Measurements from ENCODE around the gene SNURF.
"Not testable (repeated sequence)": the region's sequence is repeated elsewhere in the genome, so short reads cannot be mapped to it uniquely, and the experiment has no call there.

The SNURF gene, protein sequence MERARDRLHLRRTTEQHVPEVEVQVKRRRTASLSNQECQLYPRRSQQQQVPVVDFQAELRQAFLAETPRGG

GRCh38 chr15:24954783-24955530, at the start of gene SNURF, which contains the start of gene SNRPN:
Gene SNURF, plus strand, starts transcription at chr15:24954987. Its CDS starts 62 bp downstream, at chr15:24955049.
Gene SNRPN, plus strand, starts transcription at chr15:24954987. Its CDS starts 19,467 bp downstream, at chr15:24974454.
- peak; percentile 82 for DNase-seq

DNA sequence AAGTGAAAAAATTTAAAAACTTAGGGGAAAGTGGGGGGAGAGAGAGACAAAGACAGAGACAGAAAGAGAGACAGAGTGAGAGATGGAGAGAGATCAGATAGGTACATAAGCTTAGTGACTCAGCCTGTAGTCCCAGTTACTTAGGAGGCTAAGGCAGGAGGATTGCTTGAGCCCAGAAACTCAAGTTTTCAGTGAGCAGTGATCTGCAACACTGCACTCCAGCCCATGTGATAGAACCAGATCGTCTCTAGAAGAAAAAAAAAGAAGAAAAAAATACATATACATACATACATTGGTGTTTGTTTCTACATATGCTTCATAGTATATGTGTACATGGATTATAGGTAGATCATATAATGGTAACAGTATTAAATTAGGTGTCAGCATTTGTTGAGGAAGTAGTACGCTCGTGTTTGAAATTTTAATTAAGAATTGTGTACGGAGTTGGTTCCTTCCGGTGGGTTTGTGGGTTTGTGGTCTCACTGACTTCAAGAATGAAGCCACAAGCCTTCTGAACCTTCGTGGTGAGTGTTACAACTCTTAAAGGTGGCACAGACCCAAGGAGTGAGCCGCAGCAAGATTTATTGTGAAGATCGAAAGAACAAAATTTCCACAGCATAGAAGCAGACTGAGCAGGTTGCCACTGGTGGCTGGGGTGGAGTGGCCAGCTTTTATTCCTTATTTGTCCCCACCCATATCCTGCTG, 38.3 kb upstream of the SNURF start:
- DNase-seq, result no peak

- no peak for DNase-seq
Observed at GRCh38 chr15:24917431-24917830, 37.4 kb upstream of the SNURF start.

- no peak for DNase-seq
Observed at GRCh38 chr15:24919446-24919845, 35.3 kb upstream of the SNURF start.

GRCh38 chr15:24922781-24923180, 32.0 kb upstream of the SNURF start:
- not testable (repeated sequence) for DNase-seq

DNA sequence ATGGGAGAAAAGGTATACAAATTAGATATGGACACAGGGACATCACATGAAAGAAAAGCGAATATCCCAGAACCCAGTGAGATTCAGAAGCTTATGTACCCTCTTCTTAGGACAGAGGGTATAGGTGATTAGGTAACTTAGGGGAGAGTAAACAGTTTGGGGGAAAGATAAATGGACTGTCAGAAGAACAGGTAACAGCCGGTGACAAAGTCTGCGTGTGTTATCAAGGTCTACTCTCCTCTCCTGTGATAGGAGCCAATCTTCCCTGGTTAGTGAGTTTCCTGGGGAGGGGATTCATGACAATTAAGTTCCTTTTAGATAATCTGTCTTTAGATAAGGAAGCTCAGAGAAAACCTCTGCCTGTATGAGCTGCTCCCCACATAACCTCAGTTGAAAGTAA, 30.6 kb upstream of the SNURF start:
- DNase-seq, result no peak

DNA sequence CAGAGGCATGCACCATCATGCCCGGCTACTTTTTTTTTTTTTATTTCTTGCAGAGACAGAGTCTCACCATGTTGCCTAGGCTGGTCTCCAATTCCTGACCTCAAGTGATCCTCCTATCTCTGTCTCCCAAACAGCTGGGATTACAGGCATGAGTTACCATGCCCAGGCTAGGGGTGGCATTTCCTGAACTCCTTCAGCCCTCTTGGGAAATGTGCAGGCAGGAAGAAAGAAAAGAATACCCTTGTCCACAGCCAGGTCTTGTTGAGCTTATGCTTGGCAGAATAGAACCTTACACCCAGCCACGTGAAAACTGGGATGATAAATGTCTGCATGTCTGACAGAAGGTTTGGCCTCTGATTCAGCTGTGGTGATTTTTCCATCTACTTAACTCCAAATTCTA, 30.2 kb upstream of the SNURF start:
- no peak for DNase-seq

DNA sequence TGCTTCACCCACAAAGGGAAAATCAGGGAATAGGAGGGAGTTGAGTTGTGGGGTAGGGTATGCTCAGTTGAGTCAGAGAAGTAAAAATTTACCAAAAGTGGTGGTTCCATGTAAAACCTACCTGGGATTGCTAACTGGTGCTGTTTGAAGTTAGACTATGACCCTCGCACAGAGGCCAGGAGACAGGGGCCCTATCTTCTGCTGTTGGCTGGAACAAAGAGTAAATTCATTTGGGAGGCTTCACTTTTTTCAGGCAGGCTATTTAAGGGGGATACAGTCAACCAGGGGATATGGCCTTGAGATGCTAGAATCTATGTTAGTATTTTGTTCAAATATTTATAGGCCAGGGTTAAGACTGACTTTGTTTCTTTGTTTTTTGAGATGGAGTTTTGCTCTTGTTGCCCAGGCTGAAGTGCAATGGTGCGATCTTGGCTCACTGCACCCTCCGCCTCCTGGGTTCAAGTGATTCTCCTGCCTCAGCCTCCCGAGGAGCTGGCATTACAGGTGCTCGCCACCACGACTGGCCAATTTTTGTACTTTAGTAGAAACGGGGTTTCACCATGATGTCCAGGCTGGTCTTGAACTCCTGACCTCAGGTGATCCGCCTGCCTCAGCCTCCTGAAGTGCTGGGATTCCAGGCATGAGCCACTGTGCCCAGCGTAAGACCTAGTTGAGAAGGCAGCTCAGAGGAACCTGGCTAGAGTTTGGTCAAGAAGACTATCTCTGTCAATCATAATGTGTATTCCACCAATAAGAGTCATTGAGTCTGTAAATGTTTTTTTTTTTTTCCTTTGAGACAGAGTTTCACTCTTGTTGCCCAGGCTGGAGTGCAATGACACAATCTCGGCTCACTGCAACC, 22.7 kb upstream of the SNURF start:
- DNase-seq, result not testable (repeated sequence)

GRCh38 chr15:24933716-24934115, 21.1 kb upstream of the SNURF start:
- DNase-seq, result no peak

GRCh38 chr15:24938224-24938623, 16.6 kb upstream of the SNURF start:
- DNase-seq, result not testable (repeated sequence)

- no peak for DNase-seq
Observed at GRCh38 chr15:24940236-24940635, 14.6 kb upstream of the SNURF start.

DNA sequence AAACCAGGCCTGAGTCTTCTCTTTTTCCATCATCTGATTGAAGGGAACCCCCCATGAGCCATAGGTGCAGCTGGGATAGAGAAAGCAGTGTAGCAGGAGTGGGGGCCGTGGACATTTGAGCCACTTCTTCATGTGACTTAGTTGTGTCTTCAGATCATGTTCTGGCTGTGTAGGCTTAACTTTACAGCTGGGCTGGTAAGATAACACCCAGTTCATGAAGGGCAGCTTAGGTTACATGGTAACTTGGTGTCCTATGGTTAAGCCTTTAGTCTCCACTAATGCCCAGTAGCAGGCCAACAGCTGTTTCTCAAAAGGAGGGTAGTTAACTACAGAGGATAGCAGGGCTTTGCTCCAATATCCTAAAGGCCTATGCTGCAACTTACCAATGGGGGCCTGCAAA, 11.4 kb upstream of the SNURF start:
- no peak for DNase-seq

GRCh38 chr15:24944954-24945353, 9.8 kb upstream of the SNURF start:
- no peak for DNase-seq

GRCh38 chr15:24945711-24946110, 9.1 kb upstream of the SNURF start:
- DNase-seq, result no peak

DNA sequence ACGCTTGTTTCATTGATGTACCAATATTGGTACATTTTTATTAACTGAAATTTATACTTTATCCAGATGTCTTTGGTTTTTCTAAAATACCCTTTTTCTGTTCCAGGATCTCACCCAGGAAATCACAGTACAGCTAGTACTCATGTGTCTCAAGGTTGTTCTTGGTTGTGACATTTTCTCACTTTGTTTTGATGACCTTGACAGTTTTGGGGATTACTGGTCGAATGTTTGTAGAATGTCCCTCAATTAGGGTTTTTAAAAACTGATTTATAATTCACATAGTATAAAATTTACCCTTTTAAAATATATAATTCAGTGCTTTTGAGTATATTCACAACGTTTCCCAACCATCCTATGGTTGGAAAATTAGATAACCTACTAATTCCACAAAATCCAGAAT, 6.3 kb upstream of the SNURF start:
- DNase-seq, result no peak

GRCh38 chr15:24955531-24955921, 739 bp downstream of the SNURF start:
- peak; percentile 27 for DNase-seq

DNA sequence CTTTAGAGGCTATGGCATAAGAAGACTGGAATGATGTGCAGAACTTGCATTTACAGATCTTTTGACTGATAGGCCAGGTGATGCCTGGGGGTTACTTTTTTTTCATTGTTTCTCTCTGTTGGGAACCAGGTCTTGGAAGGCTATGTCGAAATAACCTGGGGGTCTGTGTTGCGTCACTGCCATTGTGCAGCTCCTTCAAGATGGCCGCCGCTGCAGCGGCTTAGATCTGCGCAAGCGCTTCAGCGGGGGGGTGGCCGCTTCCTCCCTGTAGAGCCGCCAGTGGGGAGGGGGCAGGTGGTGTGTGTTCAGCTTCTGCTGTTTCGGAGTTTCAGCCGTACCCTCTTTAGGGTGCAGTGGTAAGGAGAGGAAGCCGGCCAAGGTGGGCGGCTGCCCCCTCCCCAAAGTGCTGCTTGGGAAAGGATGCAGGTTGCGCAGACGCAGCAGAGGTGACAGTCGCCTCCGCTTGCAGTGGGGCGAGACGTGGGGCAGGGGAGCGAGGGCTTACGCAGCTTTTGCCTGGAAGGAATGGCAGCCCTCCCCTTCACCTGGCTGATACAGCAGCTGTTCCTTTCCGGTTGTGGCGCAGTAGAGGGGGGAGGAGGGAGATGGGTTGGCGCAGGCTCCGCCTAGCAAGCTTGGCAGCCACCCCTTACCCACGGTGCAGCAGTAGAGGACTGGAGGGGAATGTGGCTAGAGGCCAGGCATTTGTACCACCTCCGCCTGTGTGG, 1.5 kb downstream of the SNURF start:
- DNase-seq, result peak; percentile 83

GRCh38 chr15:24957691-24958090, 2.9 kb downstream of the SNURF start:
- no peak for DNase-seq

DNA sequence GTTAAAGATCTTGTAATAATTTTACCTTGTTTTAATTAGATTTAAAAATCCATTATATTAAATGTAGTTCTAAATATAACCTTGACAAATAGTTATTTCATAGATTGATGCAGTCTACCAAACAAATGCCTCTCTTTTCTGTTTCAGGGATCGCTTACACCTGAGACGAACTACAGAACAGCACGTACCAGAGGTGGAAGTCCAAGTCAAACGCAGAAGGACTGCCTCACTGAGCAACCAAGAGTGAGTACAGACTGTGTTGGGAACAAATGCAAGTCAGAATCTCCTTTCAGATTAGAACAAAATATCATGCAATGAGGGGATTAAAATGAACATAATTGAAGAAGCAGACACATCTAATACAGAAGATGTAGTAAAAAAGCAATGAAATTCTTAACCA, 7.2 kb downstream of the SNURF start:
- DNase-seq, result no peak

GRCh38 chr15:24962880-24963279, 8.1 kb downstream of the SNURF start:
- no peak for DNase-seq

DNA sequence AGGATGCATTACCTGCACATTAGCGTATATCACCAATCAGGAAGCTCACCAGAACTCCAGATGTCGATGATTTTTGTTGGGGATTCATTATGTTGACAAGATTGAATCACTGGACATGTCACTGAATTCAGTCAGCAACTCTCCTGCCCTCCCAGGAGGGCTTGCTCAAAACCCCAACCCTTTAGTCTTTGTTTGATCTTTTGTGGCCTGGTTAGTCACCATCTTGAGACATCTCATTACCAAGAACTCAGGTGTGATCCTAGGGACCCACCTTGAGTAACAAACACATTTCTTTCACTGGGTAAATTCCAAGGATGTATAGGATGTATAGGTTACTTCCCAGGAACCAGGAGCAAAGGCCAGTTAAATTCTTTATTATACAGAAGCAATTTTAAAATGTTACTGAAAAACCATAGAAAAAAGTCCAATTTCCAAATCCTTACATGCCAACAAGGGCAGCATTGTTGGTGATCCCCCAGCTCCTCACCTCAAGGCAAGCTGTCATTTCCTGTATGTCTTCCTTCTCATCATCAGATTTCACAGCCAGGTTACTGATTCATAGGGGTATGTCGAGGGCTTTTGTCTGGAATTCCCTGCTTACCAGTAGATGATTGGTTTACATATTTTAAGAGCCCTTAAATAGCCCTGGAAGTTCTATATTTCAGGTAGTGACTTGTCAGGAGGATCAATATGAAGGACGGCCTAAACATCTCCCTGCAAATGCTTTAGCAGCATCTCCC, 11.7 kb downstream of the SNURF start:
- DNase-seq, result no peak

DNA sequence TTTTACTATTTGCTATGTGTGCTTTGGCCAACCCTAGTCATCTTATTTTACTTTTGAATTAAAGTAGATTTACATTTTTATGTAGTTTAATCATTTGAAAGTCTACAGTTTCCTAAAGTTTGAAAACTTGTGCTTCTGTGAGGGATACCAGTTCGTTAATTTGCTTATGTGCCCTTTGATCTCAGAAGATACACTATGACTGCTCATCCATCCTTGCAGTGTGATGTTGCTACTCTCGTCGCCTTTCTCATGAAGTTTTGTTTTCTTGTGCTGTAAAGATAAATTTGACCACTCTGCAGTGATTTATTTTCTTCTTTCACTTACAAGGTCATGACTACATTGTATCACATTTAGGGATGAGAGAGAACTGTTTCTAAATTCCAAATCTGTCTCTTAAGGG, 16.3 kb downstream of the SNURF start:
- no peak for DNase-seq

All from femur (tissue), 1 donor.